ENCODE measurements around the gene JMJD8. TPM values are rescaled to one million over a fixed set of nuclear protein-coding genes. Genes with fewer than 3 reads are reported as not detected.

The JMJD8 gene
- total RNA-seq, 4 donors from 2014 or later, result 53.7 to 70.7 (median 62.5) TPM

- Histone ChIP-seq H3K9me3 (no peaks in the 10 kb centered on the region), H3K27ac (no peak overlapping the region), H3K36me3 (peaks cover 16 to 26% (median 19%) of the 10 kb centered on the region in 3 donors), H3K4me3 (no peak overlapping the region), H3K27me3 (no peaks in the 10 kb centered on the region), H3K4me1 (peaks cover 16 to 33% (median 17%) of the 10 kb centered on the region in 3 donors)
- intact Hi-C loops (cut with DNase I), result loop anchor here (10.0 kb wide), 1 partner anchor 82 kb away; no protein-coding TSS in a partner anchor
- no peak for TF ChIP-seq POLR2A (IDR thresholded peaks at IDR 0.05)
- TF ChIP-seq, protein P1, sequence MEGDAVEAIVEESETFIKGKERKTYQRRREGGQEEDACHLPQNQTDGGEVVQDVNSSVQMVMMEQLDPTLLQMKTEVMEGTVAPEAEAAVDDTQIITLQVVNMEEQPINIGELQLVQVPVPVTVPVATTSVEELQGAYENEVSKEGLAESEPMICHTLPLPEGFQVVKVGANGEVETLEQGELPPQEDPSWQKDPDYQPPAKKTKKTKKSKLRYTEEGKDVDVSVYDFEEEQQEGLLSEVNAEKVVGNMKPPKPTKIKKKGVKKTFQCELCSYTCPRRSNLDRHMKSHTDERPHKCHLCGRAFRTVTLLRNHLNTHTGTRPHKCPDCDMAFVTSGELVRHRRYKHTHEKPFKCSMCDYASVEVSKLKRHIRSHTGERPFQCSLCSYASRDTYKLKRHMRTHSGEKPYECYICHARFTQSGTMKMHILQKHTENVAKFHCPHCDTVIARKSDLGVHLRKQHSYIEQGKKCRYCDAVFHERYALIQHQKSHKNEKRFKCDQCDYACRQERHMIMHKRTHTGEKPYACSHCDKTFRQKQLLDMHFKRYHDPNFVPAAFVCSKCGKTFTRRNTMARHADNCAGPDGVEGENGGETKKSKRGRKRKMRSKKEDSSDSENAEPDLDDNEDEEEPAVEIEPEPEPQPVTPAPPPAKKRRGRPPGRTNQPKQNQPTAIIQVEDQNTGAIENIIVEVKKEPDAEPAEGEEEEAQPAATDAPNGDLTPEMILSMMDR (IDR thresholded peaks at IDR 0.05), result no peak
- DNase-seq, result no peak
- 88% methylated on average over 4 of the region's 13 CpGs; no CpG with 5 or more reads in 1 of the 2 donors for WGBS, 2 donors
Observed at GRCh38 chr16:666572-666971, 17.6 kb downstream of the JMJD8 start.

GRCh38 chr16:662597-662996, 21.5 kb downstream of the JMJD8 start:
- TF ChIP-seq, protein P1 (IDR thresholded peaks at IDR 0.05), result no peak
- TF ChIP-seq POLR2A (IDR thresholded peaks at IDR 0.05), result no peak
- Histone ChIP-seq H3K4me3 (no peak overlapping the region), H3K36me3 (peaks cover 0 to 24% (median 0%) of the 10 kb centered on the region in 3 donors), H3K27ac (no peak overlapping the region), H3K4me1 (peaks cover 16 to 28% (median 18%) of the 10 kb centered on the region in 3 donors), H3K9me3 (no peaks in the 10 kb centered on the region), H3K27me3 (no peaks in the 10 kb centered on the region)
- 94 to 100% methylated on average over 1 to 18 of the region's 21 CpGs for WGBS, 2 donors
- intact Hi-C loops (cut with DNase I), result loop anchor here (10.0 kb wide), 1 partner anchor 78 kb away; no protein-coding TSS in a partner anchor
- DNase-seq, result no peak

DNA sequence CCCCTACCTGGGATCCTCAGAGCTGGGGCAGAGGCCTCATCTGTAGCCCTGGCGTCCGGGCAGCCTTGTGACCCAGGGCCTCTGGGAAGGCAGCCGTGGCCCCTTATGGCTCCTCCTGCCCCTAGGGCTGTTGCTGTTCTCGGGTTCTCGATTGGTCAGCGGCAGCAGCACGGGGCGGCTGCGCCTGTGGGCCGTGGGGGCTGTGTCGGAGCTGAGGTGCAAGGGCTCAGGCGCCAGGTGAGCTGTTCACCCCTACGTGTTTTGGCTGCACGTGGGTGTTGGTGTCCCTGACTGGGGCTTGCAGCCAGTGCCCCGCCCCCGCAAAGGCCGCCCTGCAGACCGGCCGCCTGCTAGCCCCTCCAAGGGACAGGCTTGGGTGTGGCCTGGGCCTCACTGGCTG, 22.0 kb downstream of the JMJD8 start:
- no peak overlapping the region for H3K27ac ChIP-seq
- H3K4me1 ChIP-seq, result peaks cover 11 to 23% (median 13%) of the 10 kb centered on the region in 3 donors
- no peak overlapping the region for H3K4me3 ChIP-seq
- intact Hi-C loops (cut with DNase I), result loop anchor here (10.0 kb wide), 1 partner anchor 77 kb away; no protein-coding TSS in a partner anchor
- TF ChIP-seq, protein P1 (IDR thresholded peaks at IDR 0.05), result no peak
- no peak for TF ChIP-seq POLR2A (IDR thresholded peaks at IDR 0.05)
- WGBS, 2 donors, result no CpG with 5 or more reads among the region's 19 CpGs
- DNase-seq, result no peak
- no peaks in the 10 kb centered on the region for H3K27me3 ChIP-seq
- peaks cover 0 to 29% (median 0%) of the 10 kb centered on the region in 3 donors for H3K36me3 ChIP-seq
- H3K9me3 ChIP-seq, result no peaks in the 10 kb centered on the region

DNA sequence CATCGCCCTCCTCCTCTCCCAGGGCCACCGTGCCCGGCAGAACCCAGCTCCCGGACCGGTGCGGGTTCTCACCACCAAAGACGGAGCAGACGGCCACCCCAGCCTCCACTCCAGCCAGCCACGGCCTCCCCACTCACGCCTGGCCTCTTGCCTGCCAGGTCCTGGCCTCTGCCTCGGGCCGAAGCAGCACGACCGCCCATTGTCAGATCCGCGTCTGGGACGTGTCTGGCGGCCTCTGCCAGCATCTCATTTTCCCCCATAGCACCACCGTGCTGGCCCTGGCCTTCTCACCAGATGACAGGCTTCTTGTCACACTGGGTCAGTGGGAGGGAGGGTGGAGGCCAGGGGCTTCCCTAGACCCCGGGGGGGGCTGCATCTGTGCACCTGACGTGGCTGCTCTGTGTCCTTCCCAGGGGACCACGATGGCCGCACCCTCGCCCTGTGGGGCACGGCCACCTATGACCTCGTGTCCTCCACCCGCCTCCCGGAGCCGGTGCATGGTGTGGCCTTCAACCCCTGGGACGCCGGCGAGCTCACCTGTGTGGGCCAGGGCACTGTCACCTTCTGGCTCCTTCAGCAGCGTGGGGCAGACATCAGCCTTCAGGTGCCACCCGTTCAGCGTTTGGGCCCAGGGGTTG, 22.8 kb downstream of the JMJD8 start:
- Histone ChIP-seq H3K27ac (peak overlapping the region; percentile 11 to 79 (median 62)), H3K9me3 (no peaks in the 10 kb centered on the region), H3K4me1 (peaks cover 10 to 18% (median 13%) of the 10 kb centered on the region in 3 donors), H3K36me3 (peaks cover 0 to 37% (median 5%) of the 10 kb centered on the region in 3 donors), H3K4me3 (peak overlapping the region in 2 of 4 donors; percentile 25 to 59), H3K27me3 (no peaks in the 10 kb centered on the region)
- intact Hi-C loops (cut with DNase I), result loop anchor here (10.0 kb wide), 1 partner anchor 77 kb away; no protein-coding TSS in a partner anchor
- TF ChIP-seq, protein P1 (IDR thresholded peaks at IDR 0.05), result no peak
- no peak for TF ChIP-seq POLR2A (IDR thresholded peaks at IDR 0.05)
- DNase-seq, result no peak
- 40 to 80% methylated on average over 3 to 14 of the region's 35 CpGs for WGBS, 2 donors

Data from esophagus squamous epithelium (tissue), 5 donors.